Activated T-cell treated with anti-CD3 and anti-CD28 coated beads, Interleukin-2, amount 50 U/mL, for 24 hours (primary cell): ENCODE data around the gene ANGPTL8.

Source experiments
- DNase-seq: peaks from one replicate; pipeline ENCODE4 v3.0.0-alpha.2; 2020
- H3K27ac Mint-ChIP-seq: 2 replicates; pipeline ENCODE4 v1.8.0; 2020; ENCODE audit warnings: mild to moderate bottlenecking, mixed read lengths
- H3K27me3 Mint-ChIP-seq: 2 replicates; pipeline ENCODE4 v1.8.0; 2020; ENCODE audit warnings: mixed read lengths
- H3K36me3 Mint-ChIP-seq: 2 replicates; pipeline ENCODE4 v1.8.0; 2020; ENCODE audit warnings: low read depth, mixed read lengths
- H3K4me1 Mint-ChIP-seq: 2 replicates; pipeline ENCODE4 v1.8.0; 2020; ENCODE audit warnings: low read depth, mixed read lengths
- H3K4me3 Mint-ChIP-seq: 2 replicates; pipeline ENCODE4 v1.8.0; 2020; ENCODE audit warnings: mild to moderate bottlenecking, moderate library complexity, mixed read lengths
- H3K9me3 Mint-ChIP-seq: 2 replicates; pipeline ENCODE4 v1.8.0; 2020; ENCODE audit warnings: mixed read lengths

The ANGPTL8 gene

GRCh38 chr19:11239377-11240000 is at the start of gene ANGPTL8:
Gene ANGPTL8, plus strand, starts transcription at chr19:11239619. Its CDS starts 19 bp downstream, at chr19:11239638.
- H3K27me3 Mint-ChIP-seq: peaks cover 21% of the 10 kb centered on the region
- no peak within 1 kb of the TSS for H3K27ac Mint-ChIP-seq
- peaks cover 7% of the 10 kb centered on the region for H3K9me3 Mint-ChIP-seq
- H3K4me3 Mint-ChIP-seq: no peak within 1 kb of the TSS
- no peaks in the 10 kb centered on the region for H3K36me3 Mint-ChIP-seq
- peaks cover 5% of the 10 kb centered on the region for H3K4me1 Mint-ChIP-seq
- no peak for DNase-seq

GRCh38 chr19:11190501-11190900 is 48.9 kb upstream of the ANGPTL8 start:
- Mint-ChIP-seq H3K27ac (no peak overlapping the region), H3K4me1 (peaks cover under 1% of the 10 kb centered on the region), H3K36me3 (no peaks in the 10 kb centered on the region), H3K9me3 (no peaks in the 10 kb centered on the region), H3K4me3 (no peak overlapping the region), H3K27me3 (peaks cover 7% of the 10 kb centered on the region)
- no peak for DNase-seq

- no peak overlapping the region for H3K4me3 Mint-ChIP-seq
- peaks cover 2% of the 10 kb centered on the region for H3K4me1 Mint-ChIP-seq
- no peak overlapping the region for H3K27ac Mint-ChIP-seq
- H3K9me3 Mint-ChIP-seq: no peaks in the 10 kb centered on the region
- H3K27me3 Mint-ChIP-seq: peaks cover 14% of the 10 kb centered on the region
- DNase-seq: no peak
- no peaks in the 10 kb centered on the region for H3K36me3 Mint-ChIP-seq
Measured at GRCh38 chr19:11191273-11191755, 48.1 kb upstream of the ANGPTL8 start.

GRCh38 chr19:11191934-11192333 is 47.5 kb upstream of the ANGPTL8 start:
- Mint-ChIP-seq H3K27ac (no peak overlapping the region), H3K27me3 (peaks cover 17% of the 10 kb centered on the region), H3K4me3 (no peak overlapping the region), H3K36me3 (no peaks in the 10 kb centered on the region), H3K4me1 (peaks cover 4% of the 10 kb centered on the region), H3K9me3 (no peaks in the 10 kb centered on the region)
- DNase-seq: no peak

GRCh38 chr19:11192957-11193939 is 46.2 kb upstream of the ANGPTL8 start:
- no peak for DNase-seq
- H3K27me3 Mint-ChIP-seq: peaks cover 20% of the 10 kb centered on the region
- no peak overlapping the region for H3K27ac Mint-ChIP-seq
- H3K4me3 Mint-ChIP-seq: no peak overlapping the region
- peaks cover 8% of the 10 kb centered on the region for H3K4me1 Mint-ChIP-seq
- H3K9me3 Mint-ChIP-seq: no peaks in the 10 kb centered on the region
- no peaks in the 10 kb centered on the region for H3K36me3 Mint-ChIP-seq

GRCh38 chr19:11194173-11194572 is 45.2 kb upstream of the ANGPTL8 start:
- no peak overlapping the region for H3K27ac Mint-ChIP-seq
- DNase-seq: no peak
- peaks cover 8% of the 10 kb centered on the region for H3K4me1 Mint-ChIP-seq
- H3K36me3 Mint-ChIP-seq: no peaks in the 10 kb centered on the region
- H3K4me3 Mint-ChIP-seq: no peak overlapping the region
- H3K27me3 Mint-ChIP-seq: peaks cover 20% of the 10 kb centered on the region
- H3K9me3 Mint-ChIP-seq: no peaks in the 10 kb centered on the region

GRCh38 chr19:11194656-11195558 is 44.5 kb upstream of the ANGPTL8 start:
- no peak for DNase-seq

GRCh38 chr19:11195681-11196080 is 43.7 kb upstream of the ANGPTL8 start:
- no peak for DNase-seq
- Mint-ChIP-seq H3K4me3 (no peak overlapping the region), H3K9me3 (no peaks in the 10 kb centered on the region), H3K27ac (no peak overlapping the region), H3K4me1 (peaks cover 8% of the 10 kb centered on the region), H3K36me3 (no peaks in the 10 kb centered on the region), H3K27me3 (peaks cover 20% of the 10 kb centered on the region)

More at GRCh38 chr19:11194656-11195558, 44.5 kb upstream of the ANGPTL8 start:
- H3K4me1 Mint-ChIP-seq: peaks cover 8% of the 10 kb centered on the region
- no peaks in the 10 kb centered on the region for H3K36me3 Mint-ChIP-seq
- no peaks in the 10 kb centered on the region for H3K9me3 Mint-ChIP-seq
- no peak overlapping the region for H3K27ac Mint-ChIP-seq
- peaks cover 20% of the 10 kb centered on the region for H3K27me3 Mint-ChIP-seq
- no peak overlapping the region for H3K4me3 Mint-ChIP-seq

GRCh38 chr19:11196406-11197287 is 42.8 kb upstream of the ANGPTL8 start:
- Mint-ChIP-seq H3K4me3 (peak overlapping the region; percentile 54), H3K4me1 (peaks cover 8% of the 10 kb centered on the region), H3K36me3 (no peaks in the 10 kb centered on the region), H3K27ac (no peak overlapping the region), H3K27me3 (peaks cover 20% of the 10 kb centered on the region), H3K9me3 (no peaks in the 10 kb centered on the region)
- no peak for DNase-seq

- Mint-ChIP-seq H3K36me3 (no peaks in the 10 kb centered on the region), H3K4me3 (peak within 1 kb of the TSS; percentile 69), H3K27ac (no peak within 1 kb of the TSS), H3K9me3 (no peaks in the 10 kb centered on the region), H3K27me3 (peaks cover 20% of the 10 kb centered on the region), H3K4me1 (peaks cover 8% of the 10 kb centered on the region)
- peak; percentile 89 for DNase-seq
Measured at GRCh38 chr19:11197291-11198174, 41.9 kb upstream of the ANGPTL8 start, which contains the start of gene KANK2. Gene KANK2, minus strand, starts transcription at chr19:11197545. Its CDS starts 3,034 bp downstream, at chr19:11194511.

GRCh38 chr19:11198175-11198534 is 41.3 kb upstream of the ANGPTL8 start:
- H3K27ac Mint-ChIP-seq: no peak overlapping the region
- peaks cover 23% of the 10 kb centered on the region for H3K27me3 Mint-ChIP-seq
- DNase-seq: no peak
- peak overlapping the region; percentile 69 for H3K4me3 Mint-ChIP-seq
- peaks cover 8% of the 10 kb centered on the region for H3K4me1 Mint-ChIP-seq
- H3K36me3 Mint-ChIP-seq: no peaks in the 10 kb centered on the region
- H3K9me3 Mint-ChIP-seq: no peaks in the 10 kb centered on the region

- Mint-ChIP-seq H3K9me3 (no peaks in the 10 kb centered on the region), H3K4me1 (peaks cover 8% of the 10 kb centered on the region), H3K27ac (no peak overlapping the region), H3K4me3 (no peak overlapping the region), H3K27me3 (peaks cover 23% of the 10 kb centered on the region), H3K36me3 (no peaks in the 10 kb centered on the region)
- no peak for DNase-seq
Measured at GRCh38 chr19:11198769-11199424, 40.5 kb upstream of the ANGPTL8 start.
